HepG2 (cell line): ENCODE measurements around the gene ZNF23. TPM values are rescaled to one million over a fixed set of nuclear protein-coding genes. Genes with fewer than 3 reads are reported as not detected.

Source experiments
- ARHGAP35 ChIP-seq: sonication (generic); formaldehyde crosslinking; IDR thresholded peaks from 2 replicates; pipeline ENCODE4 v1.9.0; 2022; ENCODE audit warnings: mild to moderate bottlenecking, inconsistent platforms, moderate library complexity, missing genetic modification reagents, borderline replicate concordance
- CENPX ChIP-seq: sonication (generic); formaldehyde crosslinking; IDR thresholded peaks from 2 replicates; pipeline ENCODE4 v1.9.0; 2021; ENCODE audit warnings: mild to moderate bottlenecking, missing genetic modification reagents, moderate library complexity
- CHD2 ChIP-seq: IDR thresholded peaks from 2 replicates; pipeline ENCODE4 v1.6.1; 2011; ENCODE audit warnings: low read depth, low read length, improper control_type of control experiment
- GATA4 ChIP-seq: sonication (generic); IDR thresholded peaks from 2 replicates; pipeline ENCODE4 v1.6.1; 2016; ENCODE audit warnings: antibody characterized with exemption, low read depth, borderline replicate concordance
- HNF4G ChIP-seq, 2 experiments: sonication (generic) in 1 of 2; formaldehyde crosslinking in 1 of 2; IDR thresholded peaks; 2 replicates each; pipeline versions ENCODE4 v1.4.0 to v1.6.1; 2011 to 2020; ENCODE audit warnings: borderline replicate concordance in 2 of 2, low read depth in 2 of 2, mild to moderate bottlenecking in 2 of 2, low read length in 1 of 2, missing genetic modification reagents in 1 of 2, moderate library complexity in 1 of 2
- NFKB2 ChIP-seq: sonication (generic); formaldehyde crosslinking; IDR thresholded peaks from 2 replicates; pipeline ENCODE4 v1.4.0; 2020; ENCODE audit warnings: missing genetic modification reagents, borderline replicate concordance
- NFYB ChIP-seq: sonication (generic); formaldehyde crosslinking; IDR thresholded peaks from 2 replicates; pipeline ENCODE4 v1.4.0; 2020; ENCODE audit warnings: missing genetic modification reagents
- RFX1 ChIP-seq: fragments of 450-650 bp; IDR thresholded peaks from 2 replicates; pipeline ENCODE4 v1.6.1; 2017
- SALL1 ChIP-seq: sonication (generic); formaldehyde crosslinking; IDR thresholded peaks from 2 replicates; pipeline ENCODE4 v1.8.0; 2022; ENCODE audit warnings: mild to moderate bottlenecking, missing genetic modification reagents
- SIX1 ChIP-seq: sonication (generic); formaldehyde crosslinking; IDR thresholded peaks from 2 replicates; pipeline ENCODE4 v1.4.0; 2020; ENCODE audit warnings: missing genetic modification reagents, borderline replicate concordance
- SRSF1 ChIP-seq: fragments of 200-400 bp; formaldehyde crosslinking; optimal IDR thresholded peaks from 2 replicates; pipeline ENCODE3; 2017; ENCODE audit warnings: mild to moderate bottlenecking, low read depth, low read length, moderate library complexity
- SRSF9 ChIP-seq: fragments of 200-400 bp; formaldehyde crosslinking; IDR thresholded peaks from 2 replicates; pipeline ENCODE4 v1.6.1; 2018; ENCODE audit warnings: borderline replicate concordance, mild to moderate bottlenecking, low read depth, low read length; ENCODE audit not compliant: insufficient read depth, poor library complexity, severe bottlenecking
- SSRP1 ChIP-seq: IDR thresholded peaks from 2 replicates; pipeline ENCODE4 v1.6.1; 2016; ENCODE audit warnings: control low read depth
- ZBTB25 ChIP-seq: IDR thresholded peaks from 2 replicates; pipeline ENCODE4 v1.6.1; 2018; ENCODE audit warnings: missing genetic modification reagents
- ZMYM4 ChIP-seq: sonication (generic); formaldehyde crosslinking; IDR thresholded peaks from 2 replicates; pipeline ENCODE4 v1.8.1; 2023; ENCODE audit warnings: mild to moderate bottlenecking, missing genetic modification reagents
- ZNF180 ChIP-seq: sonication (generic); formaldehyde crosslinking; IDR thresholded peaks from 2 replicates; pipeline ENCODE4 v1.4.0; 2020; ENCODE audit warnings: low read depth, missing genetic modification reagents, borderline replicate concordance
- ZNF263 ChIP-seq: sonication (generic); formaldehyde crosslinking; IDR thresholded peaks from 2 replicates; pipeline ENCODE4 v1.4.0; 2020; ENCODE audit warnings: missing genetic modification reagents
- ZNF615 ChIP-seq: sonication (generic); formaldehyde crosslinking; IDR thresholded peaks from 2 replicates; pipeline ENCODE4 v1.5.0; 2020; ENCODE audit warnings: mild to moderate bottlenecking, missing genetic modification reagents, borderline replicate concordance
- ZNF691 ChIP-seq: sonication (generic); formaldehyde crosslinking; IDR thresholded peaks from 2 replicates; pipeline ENCODE4 v1.4.0; 2020; ENCODE audit warnings: missing genetic modification reagents, low read depth, mild to moderate bottlenecking, borderline replicate concordance
- ZNF776 ChIP-seq: sonication (generic); formaldehyde crosslinking; IDR thresholded peaks from 2 replicates; pipeline ENCODE4 v1.4.0; 2020; ENCODE audit warnings: mild to moderate bottlenecking, missing genetic modification reagents
- ZNF782 ChIP-seq: sonication (generic); formaldehyde crosslinking; IDR thresholded peaks from 2 replicates; pipeline ENCODE4 v1.4.0; 2020; ENCODE audit warnings: missing genetic modification reagents, mild to moderate bottlenecking, borderline replicate concordance
- polyA plus RNA-seq, 8 experiments: library from polyadenylated mRNA; depleted of rRNA in 3 of 8; stranded (reverse) in 7 of 8; unstranded in 1 of 8; fragments of >200 nt; fragmentation: Illumina TruSeq in 4 of 8; extraction: Trizol in 4 of 8; gene quantifications; 2 replicates each; pipeline versions ENCODE4 v1.2.1 to v1.2.3, GENCODE V29; 2011 to 2016; ENCODE audit warnings: low read depth in 4 of 8, missing spikeins in 1 of 8, mixed read lengths in 1 of 8; ENCODE audit not compliant: insufficient read depth in 1 of 8
- total RNA-seq, 5 experiments: library from RNA; depleted of rRNA; stranded (reverse); fragments of >200 nt; fragmentation: Illumina TruSeq; extraction: Trizol; gene quantifications; 2 replicates each; pipeline ENCODE4 v1.2.3, GENCODE V29; 2016; ENCODE audit warnings: low read depth in 1 of 5
- TF ChIP-seq, protein P1 (sequence below): sonication (generic); formaldehyde crosslinking; IDR thresholded peaks from 2 replicates; pipeline ENCODE4 v1.8.1; 2023; ENCODE audit warnings: mild to moderate bottlenecking, missing genetic modification reagents

Gene ZNF23
- total and polyA plus RNA-seq, 2 of the 13 experiments (the other 11 are each of a cell fraction or from before 2014, with no cell fraction given) = 8.6 to 12.2 TPM

DNA sequence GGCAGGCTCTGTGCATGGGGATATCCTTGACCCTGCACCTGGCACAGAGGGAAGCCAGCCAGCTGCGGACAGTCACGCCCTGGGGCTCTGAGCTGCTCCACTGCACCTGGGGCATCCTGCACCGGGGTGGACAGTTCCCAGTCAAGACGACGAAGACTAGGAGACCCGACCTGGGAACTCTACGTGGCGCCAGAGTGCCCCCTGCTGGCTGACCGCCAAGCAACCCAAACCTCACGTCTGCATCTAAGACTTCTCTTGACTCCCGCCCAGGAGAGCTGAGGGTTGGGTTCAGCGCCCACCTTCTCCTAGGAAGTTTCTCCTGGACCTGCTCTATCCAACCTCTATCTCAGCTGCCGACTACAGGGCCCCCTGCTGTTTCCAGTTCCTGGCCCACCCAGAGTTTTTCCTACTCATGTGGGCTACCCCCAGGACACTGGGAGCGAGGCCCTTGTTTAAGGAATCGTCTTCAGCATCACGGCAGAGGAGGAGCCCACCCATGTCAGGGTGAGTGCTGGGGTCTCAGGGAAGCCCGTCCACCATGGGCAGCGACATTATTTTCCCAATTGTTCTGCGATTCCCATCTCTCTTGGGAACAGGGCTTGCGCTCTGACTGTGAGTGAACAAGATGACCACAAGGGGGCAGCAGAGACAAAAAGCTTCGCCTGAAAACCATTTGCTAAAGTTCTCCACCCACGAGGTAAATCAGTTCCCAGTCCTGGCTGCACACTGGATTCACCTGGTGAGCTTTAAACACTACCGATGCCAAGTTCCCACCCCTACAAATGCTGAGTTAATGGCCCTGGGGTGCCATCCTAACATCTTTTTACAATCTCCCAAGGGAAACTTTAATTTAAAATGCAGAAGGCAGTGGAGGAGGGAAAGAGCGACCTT, 49.5 kb downstream of the ZNF23 start (continued):
- no peak for TF ChIP-seq NFYB (CRISPR knock-in tag)
- TF ChIP-seq ZNF615 (CRISPR knock-in tag) = no peak
- 0 out of 2 replicates have a peak, but pooled peaks have one; percentile 11 for TF ChIP-seq ZBTB25 (CRISPR knock-in tag)
- TF ChIP-seq SRSF1 = no peak
- TF ChIP-seq ZNF776 (CRISPR knock-in tag) = no peak
- no peak for TF ChIP-seq NFKB2 (CRISPR knock-in tag)
- TF ChIP-seq ZNF691 (CRISPR knock-in tag) = no peak
- no peak for TF ChIP-seq RFX1
- no peak for TF ChIP-seq CENPX (CRISPR knock-in tag)
- TF ChIP-seq ARHGAP35 (CRISPR knock-in tag) = peak; percentile 61; the same call in 1 of the 2 replicates
- TF ChIP-seq, protein P1, sequence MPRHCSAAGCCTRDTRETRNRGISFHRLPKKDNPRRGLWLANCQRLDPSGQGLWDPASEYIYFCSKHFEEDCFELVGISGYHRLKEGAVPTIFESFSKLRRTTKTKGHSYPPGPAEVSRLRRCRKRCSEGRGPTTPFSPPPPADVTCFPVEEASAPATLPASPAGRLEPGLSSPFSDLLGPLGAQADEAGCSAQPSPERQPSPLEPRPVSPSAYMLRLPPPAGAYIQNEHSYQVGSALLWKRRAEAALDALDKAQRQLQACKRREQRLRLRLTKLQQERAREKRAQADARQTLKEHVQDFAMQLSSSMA = no peak
- no peak for TF ChIP-seq ZNF180 (CRISPR knock-in tag)
- no peak for TF ChIP-seq CHD2
- TF ChIP-seq GATA4 = no peak
- no peak for TF ChIP-seq SIX1 (CRISPR knock-in tag)
- TF ChIP-seq HNF4G (IDR thresholded peaks at IDR 0.05; ENCODE audit: borderline replicate concordance, low read depth, low read length) = no peak
- no peak for TF ChIP-seq HNF4G (CRISPR knock-in tag; IDR thresholded peaks at IDR 0.05; ENCODE audit: borderline replicate concordance, low read depth)
- TF ChIP-seq SALL1 (CRISPR knock-in tag) = peak; percentile 0; the same call in 1 of the 2 replicates
- TF ChIP-seq ZNF782 = no peak
- no peak for TF ChIP-seq ZMYM4
- TF ChIP-seq SSRP1 (CRISPR knock-in tag) = no peak
- TF ChIP-seq ZNF263 (CRISPR knock-in tag) = no peak; the same call in 1 of the 2 replicates
- TF ChIP-seq SRSF9 = no peak
